OCI-LY1 (cell line): ENCODE data around the gene INTS6.

Experiments used
- EZH2 ChIP-seq: fragments of 200-600 bp; sonication (generic), shearing (Covaris generic); IDR thresholded peaks from 2 replicates; pipeline ENCODE4 v1.8.0; 2017; ENCODE audit warnings: borderline replicate concordance, mixed run types, mild to moderate bottlenecking, antibody characterized with exemption, low read length, moderate library complexity, mixed read lengths
- TF ChIP-seq, protein P1 (sequence below): fragments of 200-600 bp; sonication (generic), shearing (Covaris generic); IDR thresholded peaks from 2 replicates; pipeline ENCODE4 v1.5.1; 2017; ENCODE audit warnings: mild to moderate bottlenecking, antibody characterized with exemption, low read length, moderate library complexity, mixed read lengths

DNA sequence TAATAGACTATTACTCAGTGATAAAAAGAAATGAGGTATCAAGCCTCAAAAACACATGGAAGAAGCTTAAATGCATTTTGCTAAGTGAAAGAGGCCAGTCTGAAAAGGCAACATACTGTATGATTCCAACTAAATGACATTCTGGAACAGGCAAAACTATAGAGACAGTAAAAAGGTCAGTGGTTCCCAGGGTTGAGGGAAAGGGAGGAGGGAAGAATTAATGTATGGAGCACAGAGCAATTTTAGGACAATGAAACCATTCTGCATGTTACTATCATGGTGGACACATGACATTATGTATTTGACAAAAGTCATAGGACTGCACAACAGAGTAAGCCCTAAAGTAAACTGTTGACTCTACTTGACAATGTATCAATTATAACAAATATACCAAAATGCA lies 119.0 kb downstream of the INTS6 start:
- TF ChIP-seq, protein P1, sequence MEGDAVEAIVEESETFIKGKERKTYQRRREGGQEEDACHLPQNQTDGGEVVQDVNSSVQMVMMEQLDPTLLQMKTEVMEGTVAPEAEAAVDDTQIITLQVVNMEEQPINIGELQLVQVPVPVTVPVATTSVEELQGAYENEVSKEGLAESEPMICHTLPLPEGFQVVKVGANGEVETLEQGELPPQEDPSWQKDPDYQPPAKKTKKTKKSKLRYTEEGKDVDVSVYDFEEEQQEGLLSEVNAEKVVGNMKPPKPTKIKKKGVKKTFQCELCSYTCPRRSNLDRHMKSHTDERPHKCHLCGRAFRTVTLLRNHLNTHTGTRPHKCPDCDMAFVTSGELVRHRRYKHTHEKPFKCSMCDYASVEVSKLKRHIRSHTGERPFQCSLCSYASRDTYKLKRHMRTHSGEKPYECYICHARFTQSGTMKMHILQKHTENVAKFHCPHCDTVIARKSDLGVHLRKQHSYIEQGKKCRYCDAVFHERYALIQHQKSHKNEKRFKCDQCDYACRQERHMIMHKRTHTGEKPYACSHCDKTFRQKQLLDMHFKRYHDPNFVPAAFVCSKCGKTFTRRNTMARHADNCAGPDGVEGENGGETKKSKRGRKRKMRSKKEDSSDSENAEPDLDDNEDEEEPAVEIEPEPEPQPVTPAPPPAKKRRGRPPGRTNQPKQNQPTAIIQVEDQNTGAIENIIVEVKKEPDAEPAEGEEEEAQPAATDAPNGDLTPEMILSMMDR: no peak
- TF ChIP-seq EZH2: no peak
